Skeletal muscle satellite cell (primary cell): ENCODE results near the gene APOA4.

ENCODE experiments used
- H3K27me3 ChIP-seq: 2 replicates; pipeline ENCODE4 v1.7.0; 2013; ENCODE audit warnings: low read length; ENCODE audit not compliant: control insufficient read depth, insufficient read depth
- H3K36me3 ChIP-seq: 2 replicates; pipeline ENCODE4 v1.7.0; 2013; ENCODE audit warnings: mild to moderate bottlenecking, control low read depth, low read length; ENCODE audit not compliant: insufficient read depth
- H3K4me1 ChIP-seq: 2 replicates; pipeline ENCODE4 v1.7.0; 2013; ENCODE audit warnings: low read length; ENCODE audit not compliant: control insufficient read depth, insufficient read depth
- H3K4me2 ChIP-seq: 2 replicates; pipeline ENCODE4 v1.7.0; 2013; ENCODE audit warnings: mild to moderate bottlenecking, low read length
- H3K4me3 ChIP-seq: 2 replicates; pipeline ENCODE4 v1.7.0; 2013; ENCODE audit warnings: low read length
- H3K9ac ChIP-seq: 2 replicates; pipeline ENCODE4 v1.7.0; 2013; ENCODE audit warnings: mild to moderate bottlenecking, low read depth, low read length, moderate library complexity
- H3K9me3 ChIP-seq: replicated peaks from 2 replicates; pipeline ENCODE4 v1.7.0; 2013; ENCODE audit warnings: mild to moderate bottlenecking, control low read depth, low read length

The APOA4 gene

GRCh38 chr11:116786966-116787365 is 36.1 kb downstream of the APOA4 start:
- peak overlapping the region; percentile 86 for H3K9ac ChIP-seq

GRCh38 chr11:116786326-116786725 is 36.8 kb downstream of the APOA4 start:
- peaks cover 53% of the 10 kb centered on the region for H3K36me3 ChIP-seq
- no peaks in the 10 kb centered on the region for H3K27me3 ChIP-seq
- peak overlapping the region; percentile 77 for H3K4me3 ChIP-seq
- no peaks in the 10 kb centered on the region for H3K9me3 ChIP-seq
- H3K4me1 ChIP-seq, result peaks cover 27% of the 10 kb centered on the region
- peak overlapping the region; percentile 94 for H3K4me2 ChIP-seq
- peak overlapping the region; percentile 86 for H3K9ac ChIP-seq

More at GRCh38 chr11:116786966-116787365, 36.1 kb downstream of the APOA4 start:
- H3K4me3 ChIP-seq, result peak overlapping the region; percentile 77
- peak overlapping the region; percentile 94 for H3K4me2 ChIP-seq
- no peaks in the 10 kb centered on the region for H3K27me3 ChIP-seq
- H3K4me1 ChIP-seq, result peaks cover 33% of the 10 kb centered on the region
- peaks cover 49% of the 10 kb centered on the region for H3K36me3 ChIP-seq
- H3K9me3 ChIP-seq, result no peaks in the 10 kb centered on the region

DNA sequence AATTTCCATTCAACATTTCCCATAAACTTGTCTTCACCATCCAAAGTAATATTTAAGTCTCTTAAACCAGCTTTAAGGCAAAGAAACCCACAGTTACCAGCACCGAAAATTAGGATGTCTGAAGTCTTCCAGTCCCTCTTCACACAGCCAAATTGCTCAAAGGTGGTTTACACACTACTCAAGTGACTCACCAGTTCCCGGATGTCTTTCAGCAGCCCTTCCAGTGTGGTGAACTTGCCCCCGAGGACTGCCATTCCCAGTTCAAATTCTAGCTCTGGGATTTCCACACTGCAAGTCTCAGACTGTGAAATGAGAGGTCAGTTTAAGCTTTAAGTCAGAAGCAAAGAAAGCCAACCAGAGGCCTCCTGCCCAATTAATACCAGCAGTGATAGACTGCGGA is 40.4 kb downstream of the APOA4 start:
- H3K36me3 ChIP-seq, result peaks cover 87% of the 10 kb centered on the region
- H3K4me3 ChIP-seq, result no peak overlapping the region
- H3K9me3 ChIP-seq, result no peaks in the 10 kb centered on the region

DNA sequence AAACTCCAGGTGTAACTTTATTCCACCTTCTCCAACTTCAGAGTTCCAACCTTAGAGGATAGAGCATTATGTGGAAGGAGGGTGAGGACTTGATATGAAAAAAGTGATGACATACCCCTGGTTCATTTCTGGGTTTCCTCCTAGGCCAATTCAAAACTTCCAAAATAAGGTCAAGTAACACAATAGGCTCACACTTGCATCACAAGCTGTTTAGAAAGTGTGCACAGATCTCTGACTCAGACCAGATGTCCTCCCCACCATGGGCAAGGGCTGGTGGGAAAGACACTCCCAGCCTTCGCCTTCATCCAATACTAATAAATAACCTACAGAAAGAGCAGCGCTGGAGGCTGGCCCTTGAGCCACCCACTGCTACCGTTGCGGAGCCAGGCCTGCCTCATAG is 44.5 kb downstream of the APOA4 start:
- H3K36me3 ChIP-seq, result peaks cover 66% of the 10 kb centered on the region
- H3K4me2 ChIP-seq, result no peak overlapping the region
- no peak overlapping the region for H3K9ac ChIP-seq
- H3K27me3 ChIP-seq, result no peaks in the 10 kb centered on the region
- H3K9me3 ChIP-seq, result no peaks in the 10 kb centered on the region
- peaks cover 13% of the 10 kb centered on the region for H3K4me1 ChIP-seq
- no peak overlapping the region for H3K4me3 ChIP-seq

More for the DNA sequence above, 40.4 kb downstream of the APOA4 start:
- Histone ChIP-seq H3K9ac (no peak overlapping the region), H3K27me3 (no peaks in the 10 kb centered on the region), H3K4me1 (peaks cover 16% of the 10 kb centered on the region), H3K4me2 (no peak overlapping the region)

DNA sequence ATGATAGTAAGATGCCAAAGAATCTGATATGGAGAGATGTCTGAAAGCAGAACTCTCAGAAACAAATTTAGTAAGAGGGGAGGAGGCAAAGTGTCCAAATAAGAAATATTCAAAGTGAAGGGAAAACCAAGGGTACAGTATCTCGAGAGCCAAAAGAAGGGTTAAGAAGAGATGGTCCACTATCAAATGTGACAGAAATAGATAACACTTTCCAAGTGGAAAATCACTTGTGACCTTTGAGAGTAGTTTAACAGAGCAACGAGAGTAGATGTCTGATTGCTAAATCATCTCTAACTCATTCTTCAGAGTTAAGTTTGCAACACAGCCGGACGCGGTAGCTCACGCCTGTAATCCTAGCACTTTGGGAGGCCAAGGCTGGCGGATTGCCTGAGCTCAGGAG is 46.0 kb downstream of the APOA4 start:
- no peak overlapping the region for H3K9ac ChIP-seq
- H3K4me2 ChIP-seq, result no peak overlapping the region
- H3K36me3 ChIP-seq, result peaks cover 51% of the 10 kb centered on the region
- no peaks in the 10 kb centered on the region for H3K27me3 ChIP-seq
- H3K4me3 ChIP-seq, result no peak overlapping the region
- H3K9me3 ChIP-seq, result no peaks in the 10 kb centered on the region
- peaks cover 12% of the 10 kb centered on the region for H3K4me1 ChIP-seq

DNA sequence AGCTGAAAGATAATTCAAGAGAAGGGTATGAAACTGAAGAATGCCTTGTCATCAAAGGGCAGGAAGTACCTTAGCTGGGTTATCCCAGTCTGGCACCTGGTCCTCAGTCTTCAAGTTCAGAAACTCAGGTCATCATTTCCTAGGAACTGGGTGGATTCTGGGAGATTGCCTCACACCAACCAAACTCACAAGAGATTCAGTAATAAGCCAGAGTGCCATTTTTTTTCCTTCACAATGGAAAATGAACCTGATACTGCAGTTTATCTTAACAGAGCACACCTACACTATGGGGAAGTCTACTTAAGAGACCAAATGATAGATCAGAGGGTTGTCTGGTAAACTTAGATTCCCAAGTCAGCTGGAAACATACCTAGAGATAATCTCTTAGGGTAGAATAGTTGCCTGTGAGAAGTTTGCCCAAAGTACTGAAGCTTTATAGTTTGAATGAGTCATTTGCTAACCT is 46.6 kb downstream of the APOA4 start:
- no peaks in the 10 kb centered on the region for H3K27me3 ChIP-seq
- peaks cover 17% of the 10 kb centered on the region for H3K4me1 ChIP-seq
- H3K36me3 ChIP-seq, result peaks cover 48% of the 10 kb centered on the region
- no peaks in the 10 kb centered on the region for H3K9me3 ChIP-seq
- no peak overlapping the region for H3K4me2 ChIP-seq
- H3K4me3 ChIP-seq, result no peak overlapping the region
- no peak overlapping the region for H3K9ac ChIP-seq

DNA sequence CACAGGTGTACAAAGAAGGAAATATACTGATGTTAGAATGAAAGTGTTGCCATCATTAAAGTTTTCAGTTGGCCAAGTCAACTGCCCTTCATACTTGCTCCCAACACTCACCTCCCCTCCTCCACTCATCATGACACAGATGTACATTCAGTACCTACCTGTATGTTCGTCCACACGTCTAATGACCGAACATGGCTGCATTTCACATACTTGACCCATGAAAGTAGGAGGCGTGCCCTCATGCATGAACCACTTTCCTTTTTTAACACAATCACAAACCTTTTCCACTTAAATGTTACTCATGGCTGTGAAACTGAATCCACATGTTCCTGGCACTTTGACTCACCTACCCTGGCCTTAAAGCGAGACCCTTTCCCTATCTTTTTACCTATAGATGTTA is 47.1 kb downstream of the APOA4 start:
- Histone ChIP-seq H3K27me3 (no peaks in the 10 kb centered on the region), H3K36me3 (peaks cover 42% of the 10 kb centered on the region), H3K4me2 (no peak overlapping the region), H3K4me1 (peaks cover 20% of the 10 kb centered on the region), H3K9me3 (no peaks in the 10 kb centered on the region), H3K4me3 (no peak overlapping the region), H3K9ac (no peak overlapping the region)

GRCh38 chr11:116774661-116775060 is 48.4 kb downstream of the APOA4 start:
- H3K27me3 ChIP-seq, result no peaks in the 10 kb centered on the region
- no peak overlapping the region for H3K4me2 ChIP-seq
- H3K9ac ChIP-seq, result no peak overlapping the region
- no peaks in the 10 kb centered on the region for H3K9me3 ChIP-seq
- no peak overlapping the region for H3K4me3 ChIP-seq
- peaks cover 20% of the 10 kb centered on the region for H3K4me1 ChIP-seq
- H3K36me3 ChIP-seq, result peaks cover 31% of the 10 kb centered on the region

GRCh38 chr11:116773203-116774097 is 49.7 kb downstream of the APOA4 start:
- H3K4me2 ChIP-seq, result peak overlapping the region; percentile 98
- H3K9me3 ChIP-seq, result no peaks in the 10 kb centered on the region
- peak overlapping the region; percentile 97 for H3K9ac ChIP-seq
- H3K27me3 ChIP-seq, result no peaks in the 10 kb centered on the region
- H3K4me3 ChIP-seq, result peak overlapping the region; percentile 93
- peaks cover 27% of the 10 kb centered on the region for H3K36me3 ChIP-seq
- peaks cover 20% of the 10 kb centered on the region for H3K4me1 ChIP-seq

GRCh38 chr11:116772443-116773202 is 50.5 kb downstream of the APOA4 start, which contains the start of gene BUD13:
TSS of gene BUD13 (minus strand) at chr11:116772987. CDS start at chr11:116772964, 23 bp downstream.
- H3K4me2 ChIP-seq, result peak within 1 kb of the TSS; percentile 98
- no peaks in the 10 kb centered on the region for H3K27me3 ChIP-seq
- H3K4me3 ChIP-seq, result peak within 1 kb of the TSS; percentile 93
- peak within 1 kb of the TSS; percentile 97 for H3K9ac ChIP-seq
- peaks cover 20% of the 10 kb centered on the region for H3K4me1 ChIP-seq
- H3K9me3 ChIP-seq, result no peaks in the 10 kb centered on the region
- H3K36me3 ChIP-seq, result peaks cover 19% of the 10 kb centered on the region

- H3K9me3 ChIP-seq, result no peaks in the 10 kb centered on the region
- peak overlapping the region; percentile 97 for H3K9ac ChIP-seq
- peaks cover 20% of the 10 kb centered on the region for H3K4me1 ChIP-seq
- peak overlapping the region; percentile 93 for H3K4me3 ChIP-seq
- H3K4me2 ChIP-seq, result peak overlapping the region; percentile 98
- H3K36me3 ChIP-seq, result peaks cover 18% of the 10 kb centered on the region
- H3K27me3 ChIP-seq, result no peaks in the 10 kb centered on the region
Measured at GRCh38 chr11:116771935-116772334, 51.2 kb downstream of the APOA4 start.
